Heart right ventricle (tissue), 16 donors: Measurements from ENCODE around the gene SPAG17. TPM values are rescaled to one million over a fixed set of nuclear protein-coding genes. Genes with fewer than 3 reads are reported as not detected.
A peak's percentile ranks its signal among the peaks of the same experiment; 100 is the strongest.

Experiments used
- ATAC-seq, 8 donors: fragments of 200-7000 bp; cut with Tn5 transposase; one replicate each; pipeline ENCODE4 v1.9.1; 2020; ENCODE audit warnings: mild to moderate bottlenecking in 8 of 8, moderate library complexity in 8 of 8, moderate number of reproducible peaks in 1 of 8
- DNase-seq, 2 donors: peaks; one replicate each; pipeline ENCODE4 v3.0.0-alpha.2; 2020
- H3K27ac ChIP-seq, 10 donors: fragments of 200-600 bp; sonication (generic) in 2 of 10; one replicate each; pipeline versions ENCODE4 v1.5.0 to v1.8.0; 2020 to 2022; ENCODE audit warnings: mild to moderate bottlenecking in 3 of 10
- H3K27me3 ChIP-seq, 7 donors: fragments of 200-600 bp; one replicate each; pipeline ENCODE4 v1.8.0; 2021 to 2022; ENCODE audit warnings: mild to moderate bottlenecking in 2 of 7
- H3K36me3 ChIP-seq, 9 donors: fragments of 200-600 bp; sonication (generic) in 1 of 9; one replicate each; pipeline versions ENCODE4 v1.5.0 to v1.8.0; 2020 to 2022; ENCODE audit warnings: mild to moderate bottlenecking in 2 of 9
- H3K4me1 ChIP-seq, 9 donors: fragments of 200-600 bp; sonication (generic) in 1 of 9; one replicate each; pipeline versions ENCODE4 v1.5.0 to v1.8.0; 2020 to 2022; ENCODE audit warnings: mild to moderate bottlenecking in 4 of 9
- H3K4me3 ChIP-seq, 10 donors: fragments of 200-600 bp; sonication (generic) in 2 of 10; one replicate each; pipeline versions ENCODE4 v1.5.0 to v1.8.0; 2020 to 2022; ENCODE audit warnings: mild to moderate bottlenecking in 7 of 10, moderate library complexity in 2 of 10
- H3K9me3 ChIP-seq, 11 donors: fragments of 200-600 bp in 10 of 11; sonication (generic) in 2 of 11; one replicate each; pipeline versions ENCODE4 v1.5.0 to v1.8.0; 2013 to 2022; ENCODE audit warnings: mild to moderate bottlenecking in 2 of 11, control low read depth in 1 of 11, moderate library complexity in 1 of 11
- WGBS, 2 donors: extraction: QIAGEN DNeasy Blood & Tissue Kit; methylation state at CpG; one replicate each; pipeline ENCODE4 v1.1.7; 2013; ENCODE audit warnings: inconsistent platforms in 1 of 2; 5-methylcytosine and 5-hydroxymethylcytosine counted together
- intact Hi-C, 10 donors: fragments of 100-400 bp; cut with DNase I; formaldehyde crosslinking; loops; one replicate each; pipeline versions ENCODE4 v1.11.1 to v1.14.2; 2022
- polyA plus RNA-seq, 2 donors: library from polyadenylated mRNA; stranded (reverse); fragments of 200-250 nt; gene quantifications; one replicate each; pipeline ENCODE4 v1.2.3, GENCODE V29; 2013
- total RNA-seq, 10 donors: library from RNA; stranded (reverse); fragmentation: NEBNext Ultra II Directional in 3 of 10; extraction: Animal tissue kit (Norgen Biotek cat#: 25700) in 3 of 10; gene quantifications; one replicate each; pipeline versions ENCODE4 v1.2.1 to v1.2.4, GENCODE V29; 2021 to 2023
- TF ChIP-seq, protein P1 (sequence below), 9 donors: fragments of 200-600 bp; sonication (generic) in 2 of 9; IDR thresholded peaks; one replicate each; pipeline versions ENCODE4 v1.5.0 to v1.8.0; 2021 to 2022; ENCODE audit warnings: antibody characterized with exemption in 9 of 9, mild to moderate bottlenecking in 5 of 9, moderate library complexity in 1 of 9
- donor health status: Arrhythmogenic right ventricular cardiomyopathy.
- donor health status: ischemic (EF 13 %, LVEDD 7.1; RV severe dilation, severe dysfunction).
- donor health status: healthy with polysubstance abuse.
- donor health status: DM: no; HTN: yes; CAD: no.
- donor health status: DM: no; HTN: no; CAD: no.
- donor health status: ischemic (EF 25% LVEDD 6.9; RV normal size, moderate dysfunction).
- donor health status: ischemic (EF 25% LVEDD 5.7; RV mildly dilated, moderate dysfunction).
- donor health status: healthy.
- donor health status: DM: yes; HTN: yes; CAD: no.
- donor health status: Ischemic cardiomyopathy.
- donor health status: ischemic (EF 35%, LVEDD 5.7; RV mildly dilated, moderate dysfunction).
- donor health status: nonischemic (EF 11% LVEDD 7.7; RV severe dilation, severe dysfunction).
- donor health status: DM: yes; HTN: yes; CAD: no.
- donor health status: PGD.
- donor health status: ischemic (EF 29% LVEDD 5.4; RV normal size, mild dysfunction).
- donor health status: nonischemic (EF 23%, LVEDD 6.1; RV moderate dilation, normal function).

Gene SPAG17
- total and polyA plus RNA-seq, 12 donors = 0.01 to 0.06 TPM; not detected in 10

DNA sequence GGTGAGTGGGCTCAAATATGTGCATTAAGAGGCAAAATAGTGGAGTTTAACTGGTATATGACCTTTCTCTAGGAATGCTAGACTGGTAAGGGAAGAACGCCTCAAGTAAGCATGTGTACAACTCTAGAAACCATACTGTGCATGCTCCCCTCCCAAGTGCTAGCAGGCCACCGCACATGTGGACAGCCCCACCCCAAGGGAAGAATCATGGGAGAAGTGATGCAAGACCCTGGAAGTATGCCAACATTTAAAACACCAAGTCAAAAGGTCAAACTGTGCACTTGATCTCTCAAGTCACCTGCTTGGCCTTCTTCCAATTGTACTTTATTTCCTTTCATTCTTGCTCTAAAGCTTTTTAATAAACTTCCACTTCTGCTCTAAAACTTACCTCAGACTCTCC, 135.0 kb downstream of the SPAG17 start:
- DNase-seq (no peak), ATAC-seq (no peak)
- Histone ChIP-seq H3K27me3 (no peaks in the 10 kb centered on the region), H3K36me3 (no peaks in the 10 kb centered on the region), H3K4me3 (no peak overlapping the region), H3K27ac (no peak overlapping the region), H3K9me3 (no peaks in the 10 kb centered on the region), H3K4me1 (no peaks in the 10 kb centered on the region)
- TF ChIP-seq, protein P1, sequence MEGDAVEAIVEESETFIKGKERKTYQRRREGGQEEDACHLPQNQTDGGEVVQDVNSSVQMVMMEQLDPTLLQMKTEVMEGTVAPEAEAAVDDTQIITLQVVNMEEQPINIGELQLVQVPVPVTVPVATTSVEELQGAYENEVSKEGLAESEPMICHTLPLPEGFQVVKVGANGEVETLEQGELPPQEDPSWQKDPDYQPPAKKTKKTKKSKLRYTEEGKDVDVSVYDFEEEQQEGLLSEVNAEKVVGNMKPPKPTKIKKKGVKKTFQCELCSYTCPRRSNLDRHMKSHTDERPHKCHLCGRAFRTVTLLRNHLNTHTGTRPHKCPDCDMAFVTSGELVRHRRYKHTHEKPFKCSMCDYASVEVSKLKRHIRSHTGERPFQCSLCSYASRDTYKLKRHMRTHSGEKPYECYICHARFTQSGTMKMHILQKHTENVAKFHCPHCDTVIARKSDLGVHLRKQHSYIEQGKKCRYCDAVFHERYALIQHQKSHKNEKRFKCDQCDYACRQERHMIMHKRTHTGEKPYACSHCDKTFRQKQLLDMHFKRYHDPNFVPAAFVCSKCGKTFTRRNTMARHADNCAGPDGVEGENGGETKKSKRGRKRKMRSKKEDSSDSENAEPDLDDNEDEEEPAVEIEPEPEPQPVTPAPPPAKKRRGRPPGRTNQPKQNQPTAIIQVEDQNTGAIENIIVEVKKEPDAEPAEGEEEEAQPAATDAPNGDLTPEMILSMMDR (IDR thresholded peaks at IDR 0.05) = no peak
- intact Hi-C loops = no loop called here
- 50 to 75% methylated on average over 2 of the region's 2 CpGs for WGBS, 2 donors

DNA sequence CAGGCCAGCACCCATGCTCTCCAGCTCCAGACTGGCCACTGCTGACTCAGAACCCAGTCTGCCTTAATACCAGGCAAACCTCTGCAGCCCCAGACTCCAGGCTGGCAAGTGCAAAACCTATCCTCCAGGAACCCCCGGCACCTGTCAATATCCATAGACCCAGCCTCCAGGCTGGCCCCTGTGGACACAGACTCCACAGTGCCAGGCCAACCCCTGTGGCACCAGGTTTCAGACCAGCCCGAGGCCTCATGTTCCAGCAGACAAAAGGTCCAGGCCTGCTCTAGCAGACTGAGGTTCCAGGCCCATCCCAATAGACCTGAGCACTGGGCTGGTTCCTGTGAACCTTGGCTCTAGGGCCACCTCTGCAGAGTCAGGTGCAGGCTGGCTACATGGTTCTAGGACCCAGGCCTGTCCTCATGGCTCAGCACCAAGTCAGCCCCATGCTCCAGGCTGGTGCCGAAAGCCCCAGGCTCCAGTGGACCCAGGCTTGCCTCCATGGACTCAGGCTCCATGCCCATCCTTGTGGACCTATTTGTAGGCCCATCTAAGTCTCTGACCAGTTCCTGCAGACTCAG, 137.3 kb downstream of the SPAG17 start:
- no peaks in the 10 kb centered on the region for H3K4me1 ChIP-seq
- intact Hi-C loops = no loop called here
- H3K36me3 ChIP-seq = no peaks in the 10 kb centered on the region
- no peak for DNase-seq
- 92 to 94% methylated on average over 3 of the region's 3 CpGs for WGBS, 2 donors
- no peak overlapping the region for H3K27ac ChIP-seq
- peak in 1 of 8 donors; percentile 10 for ATAC-seq
- TF ChIP-seq, protein P1 (IDR thresholded peaks at IDR 0.05) = no peak
- H3K4me3 ChIP-seq = no peak overlapping the region
- no peaks in the 10 kb centered on the region for H3K27me3 ChIP-seq
- no peaks in the 10 kb centered on the region for H3K9me3 ChIP-seq

GRCh38 chr1:118047006-118047649, 137.9 kb downstream of the SPAG17 start:
- H3K9me3 ChIP-seq = no peaks in the 10 kb centered on the region
- intact Hi-C loops = no loop called here
- H3K36me3 ChIP-seq = no peaks in the 10 kb centered on the region
- H3K4me1 ChIP-seq = no peaks in the 10 kb centered on the region
- H3K27ac ChIP-seq = no peak overlapping the region
- ATAC-seq = peak in 1 of 8 donors; percentile 23
- no peaks in the 10 kb centered on the region for H3K27me3 ChIP-seq
- 84 to 87% methylated on average over 3 of the region's 3 CpGs for WGBS, 2 donors
- no peak for DNase-seq
- no peak overlapping the region for H3K4me3 ChIP-seq
- TF ChIP-seq, protein P1 (IDR thresholded peaks at IDR 0.05) = no peak

- Histone ChIP-seq H3K4me1 (peaks cover 0 to 6% (median 0%) of the 10 kb centered on the region in 9 donors), H3K4me3 (no peak overlapping the region), H3K9me3 (no peaks in the 10 kb centered on the region), H3K27me3 (no peaks in the 10 kb centered on the region), H3K36me3 (no peaks in the 10 kb centered on the region), H3K27ac (no peak overlapping the region)
- ATAC-seq (no peak), DNase-seq (no peak)
- TF ChIP-seq, protein P1 (IDR thresholded peaks at IDR 0.05) = no peak
- 68 to 76% methylated on average over 1 of the region's 1 CpG for WGBS, 2 donors
- intact Hi-C loops = no loop called here
Measured at GRCh38 chr1:118043624-118044023, 141.4 kb downstream of the SPAG17 start.
